CD4-positive, alpha-beta T cell treated with Interferon alpha-2 for 1 hour (primary cell): ENCODE measurements around the gene FGD3.

ENCODE experiments used
- DNase-seq, 2 donors: peaks; one replicate each; pipeline ENCODE4 v3.0.0-alpha.2; 2020 to 2022

FGD3 gene

DNA sequence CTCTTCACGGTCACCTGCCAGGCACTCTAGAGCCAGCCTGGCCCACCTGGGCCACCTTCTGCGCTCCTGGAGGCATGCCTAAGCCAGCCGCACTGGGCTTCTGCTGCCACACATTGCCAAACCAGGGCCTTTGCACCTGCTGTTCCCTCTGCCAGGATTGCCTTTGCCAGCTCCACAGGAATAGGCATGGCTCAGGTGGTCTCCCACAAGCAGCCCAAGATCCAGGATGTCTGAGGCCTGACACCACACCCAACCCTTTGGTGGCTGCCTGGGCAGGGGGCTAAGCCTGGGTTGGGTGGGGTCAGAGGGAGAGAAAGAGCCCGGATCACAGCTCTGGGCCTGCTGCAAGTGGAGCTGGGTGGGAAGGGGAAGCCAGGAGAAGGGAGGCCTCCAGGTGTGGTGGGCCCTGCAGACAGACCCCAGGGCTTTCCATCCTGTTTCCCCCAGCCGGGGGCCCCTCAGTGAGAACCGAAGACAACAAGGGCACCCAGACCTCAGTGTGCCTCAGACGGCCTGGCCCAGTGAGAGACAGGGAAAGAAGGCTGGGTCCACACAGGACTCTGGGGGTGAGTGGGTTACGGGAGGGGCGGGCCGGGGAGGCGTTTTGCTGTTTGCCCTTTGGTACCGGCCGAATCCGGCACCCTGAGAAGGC lies 110.5 kb downstream of the FGD3 start:
- no peak for DNase-seq

DNA sequence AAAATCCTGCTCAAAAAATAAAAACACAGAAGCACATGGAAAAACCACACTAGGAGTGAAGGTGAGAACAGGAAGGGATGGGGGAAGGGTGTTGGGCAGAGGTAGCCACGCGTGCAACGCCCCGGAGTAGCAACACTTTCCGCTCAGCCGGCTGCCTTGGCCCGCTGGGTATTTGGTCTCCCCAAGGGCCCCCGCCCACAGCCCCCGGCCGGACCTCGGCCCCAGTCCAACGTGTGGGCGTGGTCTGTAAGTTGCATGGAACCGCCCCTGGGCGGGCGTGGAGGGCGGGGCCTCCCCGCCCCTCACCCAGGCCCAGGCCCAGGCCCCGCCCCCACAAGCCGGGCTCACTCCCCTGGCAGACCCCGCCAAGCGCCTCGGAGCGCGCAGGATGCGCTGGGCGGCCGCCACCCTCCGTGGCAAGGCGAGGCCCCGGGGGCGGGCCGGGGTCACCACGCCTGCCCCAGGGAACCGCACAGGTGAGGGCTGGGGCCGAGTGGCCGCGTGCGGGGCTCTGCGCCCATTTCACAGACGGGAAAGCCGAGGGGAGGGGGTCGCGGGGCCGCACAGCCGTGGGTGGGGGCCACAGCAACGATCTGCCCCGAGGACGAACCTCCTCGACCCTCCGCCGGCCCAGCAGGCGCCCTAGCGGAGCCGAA lies 111.2 kb downstream of the FGD3 start, which contains the start of gene SUSD3:
Gene SUSD3, plus strand, starts transcription at position 347 of the 656 bp plus-strand sequence. Its CDS starts 42 bp downstream, at position 389.
- DNase-seq, result peak; percentile 72 to 79

- DNase-seq, result no peak
Measured at GRCh38 chr9:93059011-93059714, 111.8 kb downstream of the FGD3 start.

DNA sequence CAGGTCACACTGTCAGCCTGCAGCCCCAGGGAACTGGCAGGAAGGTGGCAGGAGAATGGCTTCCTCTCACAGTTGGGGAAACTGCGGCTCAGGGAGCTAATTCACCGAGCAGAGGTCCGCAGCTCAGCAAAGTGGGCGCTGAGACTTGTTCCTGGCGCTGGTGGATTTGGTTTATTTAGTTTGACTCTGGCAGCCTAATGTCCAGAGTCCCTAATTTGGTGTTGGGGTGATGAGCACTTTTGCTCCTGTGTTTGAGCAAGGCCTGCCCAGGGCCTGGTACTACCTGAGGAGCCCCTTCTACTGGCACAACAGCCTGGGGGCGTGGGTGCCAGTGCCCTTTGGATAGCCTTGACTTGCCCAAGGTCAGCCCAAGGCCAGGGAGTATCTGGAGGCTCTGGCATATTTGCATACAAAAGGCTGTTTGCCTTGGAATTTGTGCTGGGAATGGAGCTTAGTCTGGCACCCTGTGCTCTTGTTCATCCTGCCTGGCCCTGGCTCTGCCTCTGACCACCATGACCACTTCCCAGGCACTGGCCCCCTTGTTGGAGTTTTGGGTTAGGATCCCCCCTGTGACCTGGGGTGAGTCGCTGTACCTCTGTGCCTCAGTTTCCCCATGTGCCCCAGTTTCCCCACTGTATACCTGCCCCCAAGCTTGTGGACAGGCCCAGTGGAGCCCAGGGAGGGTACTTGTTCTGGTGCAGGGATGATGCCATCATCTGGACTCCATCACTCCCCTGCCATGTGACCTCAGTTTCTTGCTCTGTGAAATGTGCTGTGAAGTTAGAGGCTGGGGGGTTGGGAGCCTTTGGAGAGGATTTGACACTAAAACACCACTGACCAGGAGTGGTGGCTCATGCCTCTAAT lies 112.6 kb downstream of the FGD3 start:
- DNase-seq, result no peak

- DNase-seq, result no peak
Measured at GRCh38 chr9:93060746-93061259, 113.5 kb downstream of the FGD3 start.

GRCh38 chr9:93061260-93061751 lies 114.0 kb downstream of the FGD3 start:
- no peak for DNase-seq

GRCh38 chr9:93061791-93062763 lies 114.8 kb downstream of the FGD3 start:
- DNase-seq, result peak in 1 of 2 donors; percentile 41

DNA sequence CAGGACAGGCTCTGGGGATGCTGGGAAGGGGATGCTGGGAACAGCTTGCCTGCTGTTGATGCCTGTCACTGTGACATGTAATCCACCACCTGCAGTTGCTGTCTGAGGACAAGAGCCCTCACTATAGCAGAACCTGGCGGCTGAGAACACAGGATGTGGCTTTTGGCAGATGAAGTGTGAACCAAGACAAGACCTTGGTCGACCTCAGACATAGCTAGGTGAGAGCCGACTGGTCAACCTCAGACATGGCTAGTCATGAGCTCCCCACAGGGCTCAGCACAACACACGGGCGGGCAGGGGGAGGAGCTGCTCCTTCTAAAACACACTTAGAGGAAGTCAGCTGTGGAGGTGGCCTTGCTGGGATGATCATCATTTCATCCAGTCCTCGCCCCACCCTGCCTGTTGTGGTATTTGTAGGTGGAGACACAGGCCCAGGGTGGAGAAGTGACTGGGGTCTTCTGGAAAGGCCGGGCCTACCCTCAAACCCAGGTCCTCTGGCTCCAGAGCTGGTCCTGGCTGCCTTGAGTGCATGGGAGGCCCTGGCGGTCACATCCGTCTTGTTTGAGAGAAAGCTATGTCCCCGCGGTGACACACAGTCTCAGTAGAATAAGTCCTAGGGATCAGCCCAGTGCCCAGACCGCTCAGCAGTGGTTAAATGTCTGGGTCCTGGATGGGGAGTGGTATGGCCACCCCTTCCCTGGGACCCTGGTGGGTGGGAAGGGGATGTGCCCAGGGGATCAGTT lies 117.2 kb downstream of the FGD3 start:
- DNase-seq, result peak; percentile 90 to 92

GRCh38 chr9:93065135-93065720 lies 117.9 kb downstream of the FGD3 start:
- DNase-seq, result no peak

GRCh38 chr9:93066978-93067603 lies 119.8 kb downstream of the FGD3 start:
- no peak for DNase-seq

- DNase-seq, result no peak
Measured at GRCh38 chr9:93068956-93069355, 121.6 kb downstream of the FGD3 start.

DNA sequence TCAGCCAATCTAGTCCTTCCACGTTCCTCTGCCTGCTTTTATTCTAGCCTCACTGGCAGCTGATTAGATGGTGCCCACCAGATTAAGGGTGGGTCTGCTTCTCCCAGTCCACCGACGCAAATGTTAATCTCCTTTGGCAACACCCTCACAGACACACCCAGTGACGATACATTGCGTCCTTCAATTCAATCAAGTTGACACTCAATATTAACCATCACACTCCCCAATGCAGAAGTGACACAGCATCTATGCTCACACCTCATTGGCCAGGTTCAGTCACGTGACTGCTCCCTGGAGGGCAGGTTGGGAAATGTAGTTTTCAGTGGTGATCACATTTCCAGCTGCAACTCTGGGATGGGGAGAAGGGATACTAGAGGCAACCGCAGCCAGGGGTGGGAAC lies 124.1 kb downstream of the FGD3 start:
- DNase-seq, result peak in 1 of 2 donors; percentile 24

DNA sequence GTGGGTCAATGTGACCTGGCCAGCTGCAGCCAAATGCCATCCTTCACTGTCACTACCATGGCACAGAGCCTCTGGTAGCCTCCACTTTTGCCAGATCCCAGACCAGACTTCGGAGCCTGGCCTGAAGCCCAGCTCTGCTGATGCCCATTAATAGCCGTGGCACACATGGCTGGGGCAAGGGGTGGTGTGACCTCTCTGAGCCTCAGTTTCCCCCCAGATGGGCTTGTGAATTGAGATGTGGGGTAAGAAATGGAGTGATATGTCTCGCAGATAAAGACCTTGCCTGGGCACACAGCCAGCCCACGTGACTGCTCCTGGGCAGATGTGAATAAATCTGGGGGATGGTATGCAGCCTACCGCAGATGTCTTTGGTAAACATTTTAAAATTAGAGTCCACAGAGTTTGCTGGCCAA lies 125.1 kb downstream of the FGD3 start:
- no peak for DNase-seq

GRCh38 chr9:93076101-93076791 lies 128.9 kb downstream of the FGD3 start:
- DNase-seq, result no peak

DNA sequence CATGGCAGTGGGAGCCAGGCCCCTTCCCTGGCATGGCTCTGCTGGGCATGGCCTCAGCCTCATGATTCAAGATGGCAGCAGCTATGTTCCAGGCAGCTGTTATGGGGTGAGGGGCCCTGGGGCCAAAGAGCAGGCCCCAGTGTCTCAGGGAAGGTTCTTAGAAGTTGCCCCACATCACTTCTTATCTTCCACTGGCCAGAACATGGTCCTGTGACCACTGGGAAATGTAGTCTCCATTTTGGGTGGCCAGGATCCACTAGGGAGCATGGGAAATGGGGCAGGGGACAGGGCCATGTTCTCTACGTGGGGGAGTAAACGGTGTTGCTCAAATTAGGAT lies 129.4 kb downstream of the FGD3 start:
- DNase-seq, result no peak

- no peak for DNase-seq
Measured at GRCh38 chr9:93077367-93077766, 130.0 kb downstream of the FGD3 start.

DNA sequence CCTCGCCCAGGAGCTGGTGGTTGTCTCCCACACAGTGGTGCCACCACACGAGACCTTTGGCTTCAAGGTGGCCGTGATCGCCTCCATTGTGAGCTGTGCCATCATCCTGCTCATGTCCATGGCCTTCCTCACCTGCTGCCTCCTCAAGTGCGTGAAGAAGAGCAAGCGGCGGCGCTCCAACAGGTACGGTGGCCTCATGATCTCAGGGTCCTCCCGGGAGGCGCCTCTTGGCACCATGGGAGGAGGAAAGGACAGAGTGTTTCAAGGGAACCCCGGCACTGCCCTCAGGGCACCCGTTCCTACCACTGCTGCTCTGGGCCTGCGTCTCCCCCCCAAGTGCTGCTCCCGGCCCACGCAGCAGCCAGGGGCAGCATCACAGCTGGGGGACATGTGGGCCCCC lies 130.5 kb downstream of the FGD3 start:
- DNase-seq, result no peak

DNA sequence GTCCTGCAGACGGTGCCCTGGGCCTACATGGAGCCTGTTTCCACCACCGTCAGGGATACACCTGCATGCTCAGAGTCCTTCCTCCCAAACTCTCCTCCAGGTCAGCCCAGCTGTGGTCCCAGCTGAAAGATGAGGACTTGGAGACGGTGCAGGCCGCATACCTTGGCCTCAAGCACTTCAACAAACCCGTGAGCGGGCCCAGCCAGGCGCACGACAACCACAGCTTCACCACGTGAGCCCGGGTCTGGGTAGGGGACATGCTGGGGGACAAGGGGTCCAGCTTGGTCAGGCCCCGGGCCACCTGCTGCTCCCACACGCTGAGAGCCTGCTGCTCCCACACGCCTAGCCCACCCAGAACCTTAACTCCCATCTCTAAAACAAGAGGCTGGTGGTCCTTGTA lies 132.0 kb downstream of the FGD3 start:
- DNase-seq, result no peak

GRCh38 chr9:93080406-93080805 lies 133.1 kb downstream of the FGD3 start:
- DNase-seq, result no peak
